Smooth muscle cell (in vitro differentiated cells): ENCODE results near the gene DMGDH. TPM values are rescaled to one million over a fixed set of nuclear protein-coding genes. Genes with fewer than 3 reads are reported as not detected.

Experiments used
- DNase-seq: peaks from one replicate; lab custom pipeline; 2025; ENCODE audit not compliant: unreplicated experiment; lab: John Stamatoyannopoulos, UW
- H2AFZ ChIP-seq: fragments of 200-600 bp; sonication (generic); 2 replicates; pipeline ENCODE4 v1.6.0; 2016; ENCODE audit warnings: antibody characterized with exemption, low read depth, mild to moderate bottlenecking
- H3F3A ChIP-seq: fragments of 200-600 bp; sonication (generic); 2 replicates; pipeline ENCODE4 v1.6.0; 2017; ENCODE audit warnings: antibody characterized with exemption, low read depth
- H3K27ac ChIP-seq: fragments of 200-600 bp; sonication (generic); 2 replicates; pipeline ENCODE4 v1.5.1; 2016; ENCODE audit warnings: low read depth, mild to moderate bottlenecking
- H3K27me3 ChIP-seq: fragments of 200-600 bp; sonication (generic); 2 replicates; pipeline ENCODE4 v1.6.1; 2016; ENCODE audit warnings: low read depth, mild to moderate bottlenecking
- H3K36me3 ChIP-seq: fragments of 200-600 bp; sonication (generic); 2 replicates; pipeline ENCODE4 v1.5.1; 2016; ENCODE audit warnings: low read depth
- H3K4me1 ChIP-seq: fragments of 200-600 bp; sonication (generic); 2 replicates; pipeline ENCODE4 v1.5.1; 2016; ENCODE audit warnings: low read depth
- H3K4me2 ChIP-seq: fragments of 200-600 bp; sonication (generic); 2 replicates; pipeline ENCODE4 v1.6.0; 2016; ENCODE audit warnings: mild to moderate bottlenecking
- H3K4me3 ChIP-seq: fragments of 200-600 bp; sonication (generic); 2 replicates; pipeline ENCODE4 v1.5.1; 2016; ENCODE audit warnings: mild to moderate bottlenecking
- H3K79me2 ChIP-seq: fragments of 200-600 bp; sonication (generic); 2 replicates; pipeline ENCODE4 v1.6.0; 2016; ENCODE audit warnings: low read depth, mild to moderate bottlenecking
- H3K9ac ChIP-seq: fragments of 200-600 bp; sonication (generic); 2 replicates; pipeline ENCODE4 v1.6.0; 2016; ENCODE audit warnings: low read depth
- H3K9me3 ChIP-seq: fragments of 200-600 bp; sonication (generic); replicated peaks from 2 replicates; pipeline ENCODE4 v1.5.1; 2016; ENCODE audit warnings: low read depth
- H4K20me1 ChIP-seq: fragments of 200-600 bp; sonication (generic); 2 replicates; pipeline ENCODE4 v1.6.0; 2016; ENCODE audit warnings: low read depth
- CTCF ChIP-seq: fragments of 200-600 bp; sonication (generic); IDR thresholded peaks from 2 replicates; pipeline ENCODE4 v1.5.1; 2017; ENCODE audit warnings: borderline replicate concordance, mild to moderate bottlenecking, antibody characterized with exemption; ENCODE audit not compliant: insufficient read depth, poor library complexity, severe bottlenecking
- WGBS: methylation state at CpG from one replicate; pipeline ENCODE4 v1.1.7; 2016; ENCODE audit warnings: low lambda C conversion rate; 5-methylcytosine and 5-hydroxymethylcytosine counted together
- polyA plus RNA-seq: library from polyadenylated mRNA; unstranded; fragments of >200 nt; fragmentation: Nextera tagmentation; extraction: Ambion mirVana; gene quantifications from 2 replicates; pipeline ENCODE4 v1.2.1, GENCODE V29; 2016
- total RNA-seq: library from RNA; depleted of rRNA; stranded (reverse); fragments of >200 nt; gene quantifications from 2 replicates; pipeline ENCODE4 v1.2.3, GENCODE V29; 2014

Gene DMGDH
- total and polyA plus RNA-seq, 2 experiments from 2014 or later, result 0.07 TPM; not detected in 1

- no peaks in the 10 kb centered on the region for H3F3A ChIP-seq
- H3K9ac ChIP-seq, result no peak overlapping the region
- H3K4me3 ChIP-seq, result no peak overlapping the region
- WGBS, result 57% methylated on average over 3 of the region's 3 CpGs
- no peak overlapping the region for H2AFZ ChIP-seq
- no peaks in the 10 kb centered on the region for H3K4me1 ChIP-seq
- no peaks in the 10 kb centered on the region for H4K20me1 ChIP-seq
- no peak for TF ChIP-seq CTCF
- H3K9me3 ChIP-seq, result no peaks in the 10 kb centered on the region
- no peaks in the 10 kb centered on the region for H3K36me3 ChIP-seq
- H3K4me2 ChIP-seq, result no peak overlapping the region
- no peak overlapping the region for H3K27ac ChIP-seq
- peaks cover 33% of the 10 kb centered on the region for H3K27me3 ChIP-seq
- DNase-seq, result no peak
- no peaks in the 10 kb centered on the region for H3K79me2 ChIP-seq
Observed at GRCh38 chr5:79008362-79008761, 61.1 kb downstream of the DMGDH start.

- DNase-seq, result no peak
- Histone ChIP-seq H3K9ac (no peak overlapping the region), H3K36me3 (no peaks in the 10 kb centered on the region), H3K27me3 (peaks cover 33% of the 10 kb centered on the region), H3K79me2 (no peaks in the 10 kb centered on the region), H4K20me1 (no peaks in the 10 kb centered on the region), H2AFZ (no peak overlapping the region), H3K4me2 (no peak overlapping the region), H3K27ac (no peak overlapping the region), H3K9me3 (no peaks in the 10 kb centered on the region), H3K4me1 (no peaks in the 10 kb centered on the region), H3K4me3 (no peak overlapping the region), H3F3A (no peaks in the 10 kb centered on the region)
- TF ChIP-seq CTCF, result no peak
- 100% methylated on average over 3 of the region's 3 CpGs for WGBS
Observed at GRCh38 chr5:79007872-79008271, 61.6 kb downstream of the DMGDH start.

- no peaks in the 10 kb centered on the region for H3F3A ChIP-seq
- no peak overlapping the region for H3K9ac ChIP-seq
- no peak overlapping the region for H3K4me2 ChIP-seq
- TF ChIP-seq CTCF, result no peak
- H3K27ac ChIP-seq, result no peak overlapping the region
- no peak overlapping the region for H2AFZ ChIP-seq
- no peaks in the 10 kb centered on the region for H3K9me3 ChIP-seq
- H4K20me1 ChIP-seq, result no peaks in the 10 kb centered on the region
- DNase-seq, result no peak
- no peaks in the 10 kb centered on the region for H3K4me1 ChIP-seq
- H3K36me3 ChIP-seq, result no peaks in the 10 kb centered on the region
- 92% methylated on average over 6 of the region's 6 CpGs for WGBS
- H3K79me2 ChIP-seq, result no peaks in the 10 kb centered on the region
- H3K27me3 ChIP-seq, result peaks cover 28% of the 10 kb centered on the region
- no peak overlapping the region for H3K4me3 ChIP-seq
Observed at GRCh38 chr5:79005936-79006631, 63.4 kb downstream of the DMGDH start.

GRCh38 chr5:79005151-79005550, 64.3 kb downstream of the DMGDH start:
- peaks cover 20% of the 10 kb centered on the region for H3K27me3 ChIP-seq
- no peak overlapping the region for H3K4me2 ChIP-seq
- 72% methylated on average over 4 of the region's 4 CpGs for WGBS
- no peaks in the 10 kb centered on the region for H3K36me3 ChIP-seq
- no peaks in the 10 kb centered on the region for H4K20me1 ChIP-seq
- no peak for DNase-seq
- no peak overlapping the region for H3K4me3 ChIP-seq
- no peaks in the 10 kb centered on the region for H3K9me3 ChIP-seq
- no peaks in the 10 kb centered on the region for H3F3A ChIP-seq
- H3K4me1 ChIP-seq, result no peaks in the 10 kb centered on the region
- no peak overlapping the region for H3K9ac ChIP-seq
- no peak overlapping the region for H2AFZ ChIP-seq
- no peak overlapping the region for H3K27ac ChIP-seq
- H3K79me2 ChIP-seq, result no peaks in the 10 kb centered on the region
- no peak for TF ChIP-seq CTCF
